Neural cell (in vitro differentiated cells): Measurements from ENCODE around the gene COPRS.

Experiments
- EP300 ChIP-seq: fragments of 450-650 bp; conservative IDR thresholded peaks from 2 replicates; pipeline ENCODE4 v1.6.1; 2014; ENCODE audit warnings: antibody characterized with exemption, mild to moderate bottlenecking, moderate library complexity; ENCODE audit not compliant: poor library complexity, severe bottlenecking
- EZH2 ChIP-seq: fragments of 200-600, 300-800 bp; shearing (Covaris generic), sonication (generic); IDR thresholded peaks from 2 replicates; pipeline ENCODE4 v1.6.1; 2014; ENCODE audit warnings: antibody characterized with exemption, low read length, borderline replicate concordance, mild to moderate bottlenecking; ENCODE audit not compliant: insufficient read depth, poor library complexity, severe bottlenecking
- POLR2AphosphoS5 ChIP-seq: IDR thresholded peaks from 2 replicates; pipeline ENCODE4 v1.6.1; 2012
- TF ChIP-seq, protein P1 (sequence below): fragments of 450-650 bp; IDR thresholded peaks from 2 replicates; pipeline ENCODE4 v1.5.1; 2014; ENCODE audit warnings: antibody characterized with exemption, mild to moderate bottlenecking, moderate library complexity; ENCODE audit not compliant: poor library complexity, severe bottlenecking

DNA sequence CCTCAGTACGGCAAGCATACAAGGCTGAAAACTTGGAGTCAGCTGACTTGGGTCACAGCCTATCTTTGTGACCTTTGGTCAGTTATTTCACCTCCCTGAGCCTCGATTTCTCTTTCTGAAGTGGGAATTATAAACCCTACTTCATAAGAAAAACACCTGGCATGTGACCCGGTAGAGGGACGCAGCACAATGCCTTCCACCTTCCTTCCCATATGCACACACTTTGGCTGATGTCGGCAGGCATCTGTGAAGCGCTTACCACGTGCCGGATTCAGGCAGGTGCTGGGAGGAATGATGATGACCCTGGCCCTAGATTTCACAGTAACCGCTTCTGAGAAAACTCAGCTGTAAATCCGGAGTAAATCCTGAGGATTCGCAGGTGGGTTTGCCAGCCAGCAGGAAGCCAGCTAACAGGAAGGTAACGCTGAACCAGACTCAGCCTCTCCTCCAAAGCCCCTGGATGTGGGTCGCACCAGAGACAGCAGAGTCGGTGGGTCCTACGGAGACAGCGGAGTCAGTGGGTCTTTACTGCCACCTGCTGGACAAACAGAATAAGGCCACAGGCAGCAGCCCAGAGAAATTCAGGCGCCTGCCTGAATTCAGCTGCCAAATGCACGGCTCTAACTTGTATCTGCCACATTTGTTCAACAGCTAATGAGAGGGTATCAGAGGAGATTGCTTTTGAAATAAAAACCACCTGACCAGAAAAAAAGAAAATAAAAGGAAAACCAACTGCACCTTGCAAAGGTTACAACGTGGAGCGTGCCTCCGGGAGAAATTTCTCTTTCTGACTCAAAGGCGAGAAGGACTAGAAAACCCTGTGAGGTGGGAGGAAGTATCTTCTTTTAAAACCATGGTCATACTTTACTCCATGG lies 16.6 kb downstream of the COPRS start:
- TF ChIP-seq, protein P1, sequence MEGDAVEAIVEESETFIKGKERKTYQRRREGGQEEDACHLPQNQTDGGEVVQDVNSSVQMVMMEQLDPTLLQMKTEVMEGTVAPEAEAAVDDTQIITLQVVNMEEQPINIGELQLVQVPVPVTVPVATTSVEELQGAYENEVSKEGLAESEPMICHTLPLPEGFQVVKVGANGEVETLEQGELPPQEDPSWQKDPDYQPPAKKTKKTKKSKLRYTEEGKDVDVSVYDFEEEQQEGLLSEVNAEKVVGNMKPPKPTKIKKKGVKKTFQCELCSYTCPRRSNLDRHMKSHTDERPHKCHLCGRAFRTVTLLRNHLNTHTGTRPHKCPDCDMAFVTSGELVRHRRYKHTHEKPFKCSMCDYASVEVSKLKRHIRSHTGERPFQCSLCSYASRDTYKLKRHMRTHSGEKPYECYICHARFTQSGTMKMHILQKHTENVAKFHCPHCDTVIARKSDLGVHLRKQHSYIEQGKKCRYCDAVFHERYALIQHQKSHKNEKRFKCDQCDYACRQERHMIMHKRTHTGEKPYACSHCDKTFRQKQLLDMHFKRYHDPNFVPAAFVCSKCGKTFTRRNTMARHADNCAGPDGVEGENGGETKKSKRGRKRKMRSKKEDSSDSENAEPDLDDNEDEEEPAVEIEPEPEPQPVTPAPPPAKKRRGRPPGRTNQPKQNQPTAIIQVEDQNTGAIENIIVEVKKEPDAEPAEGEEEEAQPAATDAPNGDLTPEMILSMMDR = peak; percentile 97
- TF ChIP-seq POLR2AphosphoS5 (no peak), EZH2 (no peak), EP300 (no peak)
